Right lung (tissue), 10 donors: Measurements from ENCODE around the gene ALX1. TPM values are rescaled to one million over a fixed set of nuclear protein-coding genes. Genes with fewer than 3 reads are reported as not detected.

Source experiments
- DNase-seq, 2 donors: peaks; one replicate each; pipeline ENCODE4 v3.0.0-alpha.2; 2013
- long read RNA-seq, 8 donors: transcript quantifications; one replicate each; lab custom pipeline, GENCODE V29; 2026
- polyA plus RNA-seq, 5 donors: library from polyadenylated mRNA; unstranded; fragments of 120-200 nt; gene quantifications; one replicate each; pipeline versions ENCODE4 v1.2.1 to v1.2.3, GENCODE V29; 2013; ENCODE audit warnings: inconsistent platforms in 1 of 5, low replicate concordance in 1 of 5; ENCODE audit not compliant: insufficient read length in 5 of 5, insufficient read depth in 1 of 5

ALX1 gene
- polyA plus RNA-seq, result under 1 TPM in 1 of 5 donors, not detected in 4; 0.28 TPM
- long read RNA-seq, donor 1, result 0 reads
- long read RNA-seq, donor 2, result 0 reads
- long read RNA-seq, donor 3, result 0 reads
- long read RNA-seq, donor 4, result 0 reads
- long read RNA-seq, donor 5, result 0 reads
- long read RNA-seq, donor 6, result 0 reads
- long read RNA-seq, donor 7, result 0 reads
- long read RNA-seq, donor 8, result 0 reads

DNA sequence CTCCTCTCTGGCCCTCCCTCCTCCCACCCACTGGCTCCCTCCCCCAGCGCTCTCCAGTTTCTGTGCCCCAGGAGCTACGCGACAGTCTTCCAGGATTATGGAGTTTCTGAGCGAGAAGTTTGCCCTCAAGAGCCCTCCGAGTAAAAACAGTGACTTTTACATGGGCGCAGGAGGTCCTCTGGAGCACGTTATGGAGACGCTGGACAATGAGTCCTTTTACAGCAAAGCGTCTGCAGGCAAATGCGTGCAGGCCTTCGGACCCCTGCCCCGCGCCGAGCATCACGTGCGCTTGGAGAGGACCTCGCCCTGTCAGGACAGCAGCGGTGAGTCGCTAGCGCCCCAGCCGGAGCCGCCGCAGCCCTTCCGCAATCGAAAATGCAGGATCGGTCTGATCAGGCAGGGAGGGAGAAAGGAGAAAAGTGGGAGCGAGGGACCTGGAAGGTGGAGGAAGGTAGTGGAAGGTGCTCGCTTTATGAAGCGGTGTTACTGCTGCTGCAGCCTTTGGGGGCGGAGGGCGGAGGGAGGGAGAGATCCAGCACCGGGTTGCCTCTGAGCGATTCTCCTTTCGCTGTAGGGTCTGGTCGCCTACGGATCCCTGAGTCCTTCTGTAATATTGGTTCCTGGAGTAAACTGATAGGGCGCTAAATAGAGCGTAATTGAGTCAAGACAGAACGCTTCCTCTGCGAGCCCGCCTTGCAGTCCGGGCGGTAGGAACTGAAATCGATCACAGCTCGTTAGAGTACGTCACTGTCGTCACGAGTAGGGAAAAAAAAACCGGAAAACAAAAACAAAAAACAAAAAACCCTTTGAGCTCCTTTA is at the start of gene ALX1:
TSS of gene ALX1 (plus strand) at position 56 of the 819 bp plus-strand sequence. CDS start at position 98, 42 bp downstream.
- peak in 1 of 2 donors; percentile 43 for DNase-seq

DNA sequence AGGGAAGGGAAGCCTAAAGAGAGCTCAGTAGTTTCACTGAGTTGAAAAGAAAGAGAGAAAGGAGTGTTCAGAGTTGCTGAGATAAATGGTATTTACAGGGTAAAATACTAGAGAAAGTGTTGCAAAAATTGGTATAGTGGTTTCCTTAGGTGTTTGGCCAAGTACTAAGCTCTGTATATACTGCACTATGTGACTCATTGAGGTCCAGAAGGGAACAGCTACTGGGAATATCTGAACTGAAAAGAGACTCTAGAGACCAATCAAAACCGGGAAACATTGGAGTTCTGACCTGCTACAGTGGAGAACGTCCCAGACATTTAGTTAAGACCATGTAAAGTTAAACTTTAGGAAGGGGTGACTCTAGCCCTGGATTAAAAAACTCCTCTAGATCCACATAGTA is 42.7 kb upstream of the ALX1 start:
- DNase-seq, result no peak

DNA sequence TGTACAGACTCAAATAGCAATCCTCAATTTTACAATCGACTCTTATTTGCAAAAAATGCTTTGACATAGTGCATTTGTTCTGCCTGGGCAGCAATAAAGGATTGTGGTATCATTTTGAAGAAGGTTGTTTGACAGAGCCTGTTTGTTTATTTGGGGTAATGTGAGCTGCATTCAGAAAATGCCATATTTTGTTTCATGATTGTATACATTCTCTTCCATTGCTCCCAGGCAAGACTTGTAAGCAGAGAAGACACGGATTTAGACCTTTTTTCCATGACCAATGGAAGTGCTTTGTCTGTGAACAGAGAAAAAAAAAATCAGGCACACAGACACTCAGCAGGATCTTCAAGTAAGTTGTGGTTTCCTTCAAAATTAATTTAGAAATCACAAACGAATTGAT is 35.5 kb upstream of the ALX1 start:
- no peak for DNase-seq

DNA sequence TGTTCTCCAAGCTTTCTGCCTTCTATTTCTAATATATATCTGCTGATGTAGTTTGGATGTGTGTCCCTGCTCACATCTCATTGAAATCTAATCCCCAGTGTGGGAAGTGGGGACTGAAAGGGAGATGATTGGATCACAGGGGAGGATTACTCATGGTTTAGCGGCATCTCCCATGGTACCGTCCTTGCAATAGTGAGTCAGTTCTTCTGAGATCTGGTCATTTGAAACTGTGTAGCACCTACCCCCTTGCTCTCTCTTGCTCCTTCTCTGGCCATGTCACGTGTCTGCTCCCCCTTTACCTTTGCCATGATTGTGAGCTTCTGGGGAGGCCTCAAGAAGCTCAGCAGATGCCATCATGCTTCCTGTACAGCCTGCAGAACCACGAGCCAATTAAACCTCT is 26.2 kb upstream of the ALX1 start:
- no peak for DNase-seq

DNA sequence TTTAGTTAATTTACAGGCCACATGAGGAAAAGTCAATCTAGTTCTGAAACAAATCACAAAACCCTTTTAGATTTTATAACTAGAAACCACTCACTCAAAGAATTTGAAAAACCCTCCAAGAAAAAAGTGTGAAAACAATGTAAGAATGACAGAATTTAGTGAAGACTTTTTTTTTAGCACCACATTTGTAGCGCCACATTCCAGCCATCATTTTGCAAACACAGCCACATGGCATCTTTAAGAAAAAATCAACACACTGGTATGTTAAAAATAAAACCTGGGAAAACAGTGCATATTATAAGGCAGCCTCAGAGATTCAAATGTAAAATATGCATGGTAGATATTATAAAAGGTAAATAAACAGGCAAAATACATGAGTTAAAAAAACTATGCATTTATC is 22.3 kb upstream of the ALX1 start:
- DNase-seq, result no peak

DNA sequence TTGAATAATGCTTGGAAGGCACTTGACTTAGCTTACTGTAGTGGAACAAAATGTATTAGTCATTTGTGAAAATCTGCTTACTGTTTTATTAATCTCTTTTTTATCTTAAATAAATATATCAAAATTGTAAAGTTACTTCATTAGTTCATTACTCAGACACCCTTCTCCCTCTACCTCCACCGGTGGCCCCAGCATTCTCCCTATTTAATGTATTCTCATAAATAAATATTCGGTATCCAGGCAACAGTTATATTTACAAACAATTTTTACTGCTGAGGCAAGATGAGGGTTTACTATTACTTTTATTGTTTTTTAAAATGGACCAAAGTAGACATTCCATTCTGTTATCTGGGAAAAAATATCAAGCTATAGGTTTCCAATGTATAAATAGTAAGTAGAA is 19.6 kb upstream of the ALX1 start:
- no peak for DNase-seq

DNA sequence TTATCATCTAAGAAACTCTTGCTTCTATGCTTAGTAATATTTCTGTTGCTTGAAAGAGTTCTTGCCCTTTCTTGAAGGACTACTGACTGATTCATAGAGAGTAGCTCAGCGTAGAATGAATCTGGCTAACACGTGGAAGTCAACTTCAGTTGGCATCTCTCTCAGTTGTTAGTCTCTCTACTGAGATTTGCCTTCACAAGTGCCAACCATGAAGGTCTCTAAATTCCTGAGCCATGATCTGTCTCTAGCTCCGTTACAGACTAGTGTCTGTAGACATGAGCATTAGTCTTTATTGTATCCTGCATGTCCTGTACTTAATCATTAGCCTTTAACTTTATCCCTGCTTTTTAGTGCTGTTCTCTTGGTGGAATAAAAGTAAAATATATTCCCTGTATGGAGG is 19.1 kb upstream of the ALX1 start:
- DNase-seq, result no peak

DNA sequence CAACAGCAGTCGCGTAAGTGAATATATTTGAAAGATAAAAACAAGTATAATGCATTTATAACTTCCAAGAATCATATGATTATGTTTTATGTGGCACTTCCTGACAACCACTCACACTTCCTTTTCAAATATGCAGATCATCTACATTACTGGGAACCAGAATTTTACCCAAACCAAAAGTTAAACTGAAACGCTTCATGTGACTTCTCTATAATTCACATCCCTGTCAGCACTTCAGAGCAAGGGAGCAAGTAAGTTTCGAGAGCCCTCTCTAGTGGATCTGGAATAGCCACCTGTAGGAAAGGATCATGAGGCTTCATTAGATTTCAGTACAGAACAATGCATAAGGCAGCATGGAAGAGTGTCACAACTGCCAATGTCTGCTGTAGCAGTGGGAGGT is 13.7 kb upstream of the ALX1 start:
- no peak for DNase-seq

DNA sequence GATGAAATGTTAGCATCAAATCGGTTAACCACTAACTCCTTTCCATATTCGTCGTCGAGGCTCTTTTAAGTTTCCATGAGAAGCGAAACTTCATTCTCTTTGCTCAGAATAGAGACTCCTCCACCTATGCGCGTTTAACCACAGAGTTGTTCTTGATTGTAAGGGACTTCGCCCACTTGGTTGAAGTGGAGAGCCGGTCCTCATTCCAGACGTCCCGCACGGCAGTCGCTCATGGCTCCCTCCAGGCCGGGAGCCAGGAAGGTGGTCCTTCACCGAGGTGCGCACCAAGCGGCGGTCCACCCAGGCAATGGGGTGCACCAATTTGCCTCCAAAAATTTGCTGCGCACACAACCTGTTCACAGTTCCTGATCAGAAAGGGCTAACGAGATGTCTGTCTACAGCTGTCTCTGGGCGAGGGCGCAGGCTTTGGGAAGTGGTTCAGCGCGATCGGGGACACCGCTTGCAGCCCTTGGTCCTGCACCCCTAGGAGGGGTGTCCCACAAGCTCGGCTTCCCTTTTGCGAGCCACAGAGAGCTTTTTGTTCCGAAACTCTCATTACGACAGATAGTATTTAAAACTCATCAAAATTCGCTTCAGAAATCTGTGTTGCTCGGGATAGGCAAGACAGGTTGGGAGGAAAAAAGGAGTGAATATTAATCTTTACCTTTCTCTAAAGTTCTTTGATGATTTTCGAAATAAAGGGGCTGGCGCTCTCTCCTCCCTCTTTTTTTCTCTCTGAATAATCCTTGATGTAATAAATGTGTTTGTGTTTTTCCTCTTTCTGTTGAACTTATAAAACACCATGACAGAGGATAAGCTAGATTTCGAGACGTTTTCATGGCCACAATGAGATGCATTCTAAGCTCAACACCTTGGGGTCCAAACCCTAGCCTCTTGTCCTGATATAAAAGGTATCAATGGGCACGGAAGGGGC is 6.4 kb upstream of the ALX1 start:
- DNase-seq, result no peak

DNA sequence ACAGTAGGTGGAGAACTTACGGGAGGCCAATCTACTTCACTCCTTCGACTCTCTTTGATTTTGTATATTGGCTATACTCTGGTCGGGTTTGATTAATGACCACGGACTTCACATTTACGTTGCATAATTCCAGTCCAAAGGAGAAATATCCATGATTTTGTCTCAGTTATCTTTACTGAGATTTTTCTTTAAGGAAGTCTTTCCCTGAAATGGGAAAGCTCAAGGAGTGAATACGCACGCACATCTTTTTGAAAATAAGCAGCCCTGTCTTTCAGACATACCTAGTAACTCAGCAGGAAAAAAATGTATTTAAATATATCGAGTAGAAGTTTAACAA is 5.7 kb upstream of the ALX1 start:
- no peak for DNase-seq

DNA sequence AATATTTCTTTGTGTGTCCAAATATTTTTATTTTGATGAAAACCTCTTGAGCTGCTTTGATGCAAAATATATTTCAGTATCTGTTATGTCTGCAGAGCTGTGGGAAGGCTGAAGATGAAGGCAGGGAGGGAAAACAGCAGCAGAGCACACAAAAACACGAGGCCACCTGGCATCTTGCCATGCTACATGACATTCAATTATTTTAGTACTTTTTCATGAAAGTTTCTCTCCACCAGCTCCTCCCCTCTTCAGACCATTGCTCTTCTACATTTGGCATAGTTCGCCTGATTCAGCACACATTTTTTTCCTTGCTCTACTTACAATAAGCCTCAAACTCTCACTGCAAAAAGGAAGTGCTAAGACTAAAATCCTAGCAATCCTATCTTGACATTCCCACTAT is 4.6 kb upstream of the ALX1 start:
- no peak for DNase-seq

DNA sequence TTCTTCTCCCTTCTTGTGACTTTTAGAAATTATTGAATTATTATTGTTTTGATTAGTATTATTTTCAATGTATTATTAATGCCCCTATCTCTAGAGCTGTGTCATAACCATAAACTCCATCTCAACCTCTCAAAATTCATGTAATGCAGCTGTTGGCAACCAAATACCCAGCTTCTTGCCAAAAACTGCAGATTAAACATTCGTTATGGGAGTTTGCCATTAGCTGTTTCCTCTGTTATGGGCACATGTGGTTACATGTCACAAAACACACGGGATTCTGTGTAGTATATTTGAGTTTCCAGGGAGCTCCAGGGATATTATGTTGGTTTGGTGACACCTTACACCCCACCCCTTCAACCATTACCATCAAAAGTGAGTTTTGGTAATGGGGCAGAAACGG is 2.8 kb upstream of the ALX1 start:
- DNase-seq, result no peak

DNA sequence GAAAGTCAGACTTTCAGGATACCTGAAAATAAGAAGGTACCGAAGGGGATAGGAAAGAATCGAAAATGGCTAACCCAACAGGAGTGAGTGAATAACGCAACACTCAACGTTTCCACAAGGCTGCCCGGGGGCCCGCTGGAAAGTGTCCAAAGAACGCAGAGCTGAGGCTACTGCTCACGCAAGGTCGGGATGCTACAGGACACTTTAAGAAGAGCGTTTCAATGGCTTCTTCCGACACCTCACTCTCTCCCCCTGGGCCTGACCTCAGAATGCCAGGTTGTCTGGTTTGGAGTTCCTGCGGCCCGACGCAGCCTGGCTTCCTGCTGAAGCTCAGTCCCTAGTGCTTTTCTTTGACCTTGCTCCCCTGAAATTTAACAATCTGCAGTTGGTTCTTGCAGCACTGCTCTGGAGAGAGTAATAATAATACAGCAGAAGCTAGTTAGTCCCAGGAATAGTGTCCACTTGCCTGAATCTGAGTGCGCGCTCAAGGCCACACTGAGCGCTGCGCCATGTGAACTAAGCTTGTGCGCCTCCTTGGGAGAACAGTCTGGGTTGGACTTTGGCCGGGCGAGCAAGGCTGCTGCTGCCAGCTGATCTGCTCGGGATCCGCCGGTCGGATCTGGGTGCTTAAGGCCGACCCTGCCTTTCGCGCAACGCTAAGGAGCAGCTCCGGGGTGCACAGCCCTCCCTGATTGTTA is 2.0 kb upstream of the ALX1 start:
- no peak for DNase-seq

DNA sequence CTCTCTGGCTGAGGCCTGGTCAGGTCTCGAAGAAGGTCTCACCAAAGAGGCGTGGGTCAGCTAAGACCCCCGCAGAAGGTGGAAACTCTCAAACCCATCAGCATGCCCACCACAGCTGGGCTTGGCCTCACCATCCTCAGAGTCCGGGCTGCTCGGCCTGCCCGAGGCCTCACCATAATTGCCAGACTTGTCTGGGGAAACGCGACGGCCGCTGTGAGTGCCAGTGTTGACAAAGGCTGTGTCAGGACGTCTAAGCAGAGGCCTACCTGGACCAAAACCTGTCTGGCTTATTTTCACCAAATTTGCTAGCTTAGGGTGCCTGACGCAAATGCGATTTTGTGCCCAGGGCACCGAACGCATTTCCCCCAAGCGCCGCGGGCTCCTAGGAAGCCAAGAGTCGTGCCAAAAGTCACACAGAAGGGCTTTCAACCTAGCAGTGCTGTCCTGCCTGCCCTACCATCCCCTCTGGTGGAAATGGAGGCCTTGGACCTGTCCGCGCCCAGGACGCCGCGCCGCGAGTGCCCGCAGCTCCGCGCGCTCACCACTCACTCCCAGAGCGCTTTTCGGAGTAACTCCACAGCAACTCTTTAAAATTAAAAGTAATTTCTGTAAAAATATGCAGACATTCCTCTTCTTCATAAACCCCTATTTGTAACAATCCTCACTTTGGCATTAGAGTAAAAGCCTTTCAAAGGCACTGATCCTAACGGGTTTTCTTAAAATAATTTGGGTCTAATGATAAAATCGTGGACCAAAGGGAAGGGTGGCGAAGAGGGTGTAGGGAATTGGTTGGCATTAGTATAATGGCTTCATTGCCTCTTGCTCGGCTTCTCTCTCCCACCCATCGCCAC is 1.2 kb upstream of the ALX1 start:
- no peak for DNase-seq

DNA sequence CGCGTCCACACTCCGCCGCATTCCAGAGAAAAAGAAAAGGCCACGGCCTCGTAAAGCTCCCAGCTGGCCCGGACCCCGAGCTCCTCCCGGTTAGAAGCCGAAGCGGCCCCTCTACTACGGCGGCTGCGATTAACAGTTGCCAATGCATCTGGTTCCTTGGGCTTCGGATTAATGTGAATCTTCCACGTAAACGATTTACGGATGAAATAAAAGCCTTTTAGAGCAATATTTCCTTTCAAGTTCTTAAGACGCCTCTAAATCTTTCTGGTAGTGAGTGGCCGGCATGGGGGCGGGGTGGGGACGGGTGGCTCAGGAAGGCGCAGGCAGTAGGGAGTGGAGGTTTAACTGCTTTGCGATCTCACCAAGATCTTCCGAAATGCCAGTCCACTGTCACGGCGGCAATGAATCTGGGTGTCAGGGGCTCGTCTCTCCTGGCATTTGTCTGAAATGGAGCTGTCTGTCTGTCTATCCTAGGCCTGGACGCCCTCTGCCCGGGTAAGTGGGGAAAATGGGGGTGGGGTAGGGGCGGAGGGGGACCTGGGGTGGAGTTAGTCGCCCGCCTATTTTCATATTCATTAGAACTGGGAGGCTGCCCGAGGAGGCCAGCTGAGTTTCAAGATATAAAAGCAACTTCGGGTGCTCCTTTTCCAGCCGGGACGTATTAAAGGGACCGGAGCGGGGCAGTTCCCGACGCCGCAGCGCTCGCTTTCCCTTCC is 413 bp upstream of the ALX1 start:
- DNase-seq, result no peak

DNA sequence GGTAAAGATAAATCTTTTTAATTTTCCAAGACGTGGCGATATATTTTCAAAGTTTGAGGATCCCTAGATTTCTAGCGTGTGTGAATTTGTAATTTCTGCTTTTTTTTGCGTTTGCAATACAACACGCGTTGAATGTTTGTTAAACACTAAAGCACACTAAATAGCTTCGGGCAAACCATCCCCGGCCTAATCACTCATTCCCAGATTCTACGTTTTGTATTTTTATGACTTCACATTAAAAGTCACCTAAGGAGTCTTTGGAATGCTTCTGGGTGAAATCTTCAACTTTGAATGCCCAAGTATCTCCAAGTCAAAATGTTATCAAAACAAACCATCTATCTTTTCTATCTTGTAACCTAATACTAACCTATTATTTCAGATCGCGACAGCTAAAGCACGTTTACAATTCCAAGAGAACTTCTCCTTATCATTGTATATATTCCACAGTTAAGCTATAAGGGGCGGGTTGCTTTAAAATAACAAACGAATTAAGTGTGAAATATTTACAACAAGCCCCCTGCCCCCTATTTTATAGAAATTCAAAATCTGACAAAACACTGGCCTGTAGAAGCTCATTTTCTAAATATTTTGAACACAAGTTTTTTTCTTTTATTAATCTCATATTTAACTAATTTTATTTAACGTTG is 1.1 kb downstream of the ALX1 start:
- DNase-seq, result no peak

DNA sequence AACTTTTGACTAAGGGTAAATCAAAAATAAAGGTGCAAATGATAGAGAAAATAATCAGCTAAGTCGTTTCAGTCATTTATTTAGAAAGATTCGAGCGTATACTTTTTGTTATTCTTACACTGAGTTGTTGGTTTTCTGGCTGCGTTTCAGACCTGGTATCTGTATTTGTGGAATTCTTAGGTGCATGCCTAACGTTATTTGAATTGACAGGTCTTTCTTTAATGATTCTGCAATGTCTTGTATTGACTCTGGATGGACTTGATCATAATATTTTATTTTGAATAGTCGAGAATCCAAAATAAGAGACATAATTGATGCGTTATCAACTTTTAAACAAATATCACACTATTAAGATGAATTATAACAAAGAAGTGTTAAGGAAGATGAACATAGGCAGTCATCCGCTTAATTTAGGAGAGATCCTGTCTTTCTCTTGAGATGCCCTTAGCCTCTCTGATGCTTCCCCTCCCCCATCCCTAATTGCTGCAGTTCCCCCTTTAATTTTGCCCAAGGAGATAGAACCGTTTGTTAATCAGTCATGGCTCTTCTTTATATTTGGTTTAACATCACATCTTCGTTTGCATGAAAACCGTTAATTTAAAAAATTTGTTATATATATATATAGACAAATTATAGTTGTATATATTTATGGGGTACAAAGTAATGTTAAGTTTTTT is 1.8 kb downstream of the ALX1 start:
- DNase-seq, result no peak

DNA sequence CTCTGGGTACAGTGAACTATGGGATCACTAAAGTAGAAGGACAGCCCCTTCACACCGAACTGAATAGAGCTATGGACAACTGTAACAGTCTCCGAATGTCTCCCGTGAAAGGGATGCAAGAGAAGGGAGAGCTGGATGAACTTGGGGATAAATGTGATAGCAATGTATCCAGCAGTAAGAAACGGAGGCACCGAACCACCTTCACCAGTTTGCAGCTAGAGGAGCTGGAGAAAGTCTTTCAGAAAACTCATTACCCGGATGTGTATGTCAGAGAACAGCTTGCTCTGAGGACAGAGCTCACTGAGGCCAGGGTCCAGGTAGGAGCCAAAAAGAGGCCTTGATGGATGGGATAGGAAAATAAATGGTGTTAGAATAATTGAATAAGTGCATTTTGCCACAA is 3.5 kb downstream of the ALX1 start:
- DNase-seq, result no peak

DNA sequence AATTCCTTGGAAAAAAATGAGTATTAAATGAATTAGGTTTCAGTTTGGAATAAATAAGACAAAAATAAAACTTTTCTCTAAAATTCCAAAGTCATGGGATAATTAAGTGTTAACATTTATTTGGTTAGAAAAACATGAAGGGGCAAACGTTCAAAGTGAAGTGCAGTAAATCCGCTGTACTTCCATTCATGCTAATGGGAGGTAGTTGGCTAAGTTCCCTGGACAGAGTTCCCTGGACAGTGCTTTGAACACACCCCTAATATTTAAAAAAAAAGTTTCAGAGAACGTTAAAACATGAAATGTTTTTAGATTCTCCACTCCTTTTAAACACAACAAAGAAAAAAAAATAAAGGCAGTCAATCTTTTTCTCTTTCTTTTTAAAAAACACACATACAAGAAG is 16.3 kb downstream of the ALX1 start:
- no peak for DNase-seq
